NCI-H1105 (cell line): ENCODE data around the gene SYNRG.

Experiments
- DNase-seq: peaks from one replicate; lab custom pipeline; 2025; lab: John Stamatoyannopoulos, UW

Gene SYNRG

GRCh38 chr17:37598145-37598544, 11.1 kb downstream of the SYNRG start:
- DNase-seq, result no peak

GRCh38 chr17:37592291-37592690, 16.9 kb downstream of the SYNRG start:
- no peak for DNase-seq

- DNase-seq, result no peak
These were observed 24.2 kb downstream of the SYNRG start for GRCh38 chr17:37585066-37585465.

- no peak for DNase-seq
These were observed 32.9 kb downstream of the SYNRG start for GRCh38 chr17:37576281-37576680.

GRCh38 chr17:37574427-37574826, 34.8 kb downstream of the SYNRG start:
- no peak for DNase-seq

GRCh38 chr17:37571674-37572073, 37.5 kb downstream of the SYNRG start:
- no peak for DNase-seq

- DNase-seq, result no peak
These were observed 38.6 kb downstream of the SYNRG start for GRCh38 chr17:37570527-37571093.

- no peak for DNase-seq
These were observed 40.7 kb downstream of the SYNRG start for GRCh38 chr17:37568350-37569053.

GRCh38 chr17:37567538-37567937, 41.7 kb downstream of the SYNRG start:
- DNase-seq, result no peak

- DNase-seq, result no peak
These were observed 42.1 kb downstream of the SYNRG start for GRCh38 chr17:37567137-37567536.

GRCh38 chr17:37564252-37564651, 45.0 kb downstream of the SYNRG start:
- no peak for DNase-seq

- DNase-seq, result no peak
These were observed 47.0 kb downstream of the SYNRG start for GRCh38 chr17:37562016-37562745.

GRCh38 chr17:37558299-37558698, 50.9 kb downstream of the SYNRG start:
- DNase-seq, result no peak

- DNase-seq, result no peak
These were observed 51.7 kb downstream of the SYNRG start for GRCh38 chr17:37557482-37557881.

GRCh38 chr17:37555386-37555785, 53.8 kb downstream of the SYNRG start:
- DNase-seq, result no peak

GRCh38 chr17:37553401-37553966, 55.7 kb downstream of the SYNRG start:
- no peak for DNase-seq

GRCh38 chr17:37551788-37552187, 57.4 kb downstream of the SYNRG start:
- DNase-seq, result no peak

GRCh38 chr17:37547986-37548385, 61.2 kb downstream of the SYNRG start:
- DNase-seq, result no peak

- DNase-seq, result no peak
These were observed 62.9 kb downstream of the SYNRG start for GRCh38 chr17:37546302-37546701.

GRCh38 chr17:37545486-37545885, 63.7 kb downstream of the SYNRG start:
- no peak for DNase-seq

- no peak for DNase-seq
These were observed 65.6 kb downstream of the SYNRG start for GRCh38 chr17:37543637-37544052.

- no peak for DNase-seq
These were observed 67.1 kb downstream of the SYNRG start for GRCh38 chr17:37541880-37542660.
